SKM-1 treated with dmso at 0.1 percent for 144 hours (cell line): ENCODE data around the gene GSE1.

ENCODE experiments used
- DNase-seq: peaks from one replicate; lab custom pipeline; 2025; ENCODE audit not compliant: unreplicated experiment; lab: John Stamatoyannopoulos, UW

The GSE1 gene

DNA sequence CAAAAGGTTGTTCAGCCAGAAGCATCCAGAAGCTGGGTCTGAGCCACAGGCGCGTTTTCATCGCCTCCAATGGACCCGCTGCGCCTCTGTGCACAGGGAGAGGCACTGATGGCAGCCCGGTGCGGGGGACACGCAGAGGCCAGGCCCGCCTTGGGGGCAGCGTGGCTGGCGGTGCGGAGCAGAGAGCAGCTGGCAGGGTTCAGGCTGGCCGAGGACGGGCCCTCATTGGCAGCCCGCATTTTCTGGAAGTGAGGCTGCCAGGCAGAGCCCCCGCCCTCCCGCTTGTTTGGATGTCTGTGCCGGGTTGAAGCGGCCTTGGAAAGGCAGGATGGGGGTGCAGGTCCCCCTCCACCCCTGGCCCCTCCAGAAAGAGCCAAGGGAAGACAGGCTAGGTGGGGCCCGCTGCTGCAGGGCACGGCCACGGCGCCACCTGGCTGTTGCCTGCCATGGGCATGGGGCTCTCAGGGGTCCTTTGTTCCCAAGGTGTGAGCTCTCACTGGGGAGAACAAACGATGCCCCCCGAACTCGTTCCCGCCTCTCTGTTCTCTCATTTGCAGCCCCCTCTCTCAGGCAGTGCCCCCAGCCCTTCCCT, 18.8 kb downstream of the GSE1 start:
- no peak for DNase-seq

DNA sequence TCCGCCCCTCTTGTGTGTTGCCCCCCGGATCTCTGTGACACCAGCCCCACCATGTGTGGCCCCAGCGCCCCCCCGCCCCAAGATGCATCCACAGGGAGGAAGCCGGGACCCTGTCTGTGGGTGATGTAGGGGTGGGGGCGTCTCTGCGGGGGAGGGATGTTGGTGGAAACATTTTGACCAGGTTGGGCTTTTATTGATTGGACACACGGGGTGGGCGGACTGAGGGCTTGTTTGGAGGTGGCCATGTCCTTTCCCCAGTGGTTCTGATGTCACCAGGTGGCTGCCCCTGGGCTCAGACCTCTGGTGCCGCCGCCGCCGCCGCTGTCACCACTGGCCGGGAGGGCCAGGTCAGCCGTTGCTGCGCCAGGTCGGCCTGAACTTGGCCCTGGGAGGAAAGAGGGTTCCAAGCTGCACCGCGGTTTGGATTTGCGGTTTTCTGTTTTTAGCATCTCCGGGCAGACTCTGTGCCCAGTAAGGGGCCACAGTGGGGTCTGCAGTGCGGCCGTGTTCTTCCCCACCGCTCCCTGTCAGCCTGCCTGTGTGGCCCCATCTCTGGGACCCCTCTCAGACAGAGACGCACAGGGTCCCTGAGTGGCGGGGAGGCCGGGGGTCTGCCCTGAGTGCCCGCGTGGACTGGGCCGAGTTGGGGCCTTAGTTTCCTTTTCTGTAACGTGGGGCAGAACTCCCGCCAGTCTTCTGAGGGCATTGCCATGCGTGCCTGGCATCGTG, 19.8 kb downstream of the GSE1 start:
- DNase-seq, result no peak

GRCh38 chr16:85633438-85633743, 20.3 kb downstream of the GSE1 start:
- DNase-seq, result no peak

GRCh38 chr16:85633888-85634287, 20.8 kb downstream of the GSE1 start:
- DNase-seq, result no peak

- DNase-seq, result no peak
Observed at GRCh38 chr16:85634747-85635544, 21.8 kb downstream of the GSE1 start.

- DNase-seq, result no peak
Observed at GRCh38 chr16:85635545-85636140, 22.5 kb downstream of the GSE1 start.

DNA sequence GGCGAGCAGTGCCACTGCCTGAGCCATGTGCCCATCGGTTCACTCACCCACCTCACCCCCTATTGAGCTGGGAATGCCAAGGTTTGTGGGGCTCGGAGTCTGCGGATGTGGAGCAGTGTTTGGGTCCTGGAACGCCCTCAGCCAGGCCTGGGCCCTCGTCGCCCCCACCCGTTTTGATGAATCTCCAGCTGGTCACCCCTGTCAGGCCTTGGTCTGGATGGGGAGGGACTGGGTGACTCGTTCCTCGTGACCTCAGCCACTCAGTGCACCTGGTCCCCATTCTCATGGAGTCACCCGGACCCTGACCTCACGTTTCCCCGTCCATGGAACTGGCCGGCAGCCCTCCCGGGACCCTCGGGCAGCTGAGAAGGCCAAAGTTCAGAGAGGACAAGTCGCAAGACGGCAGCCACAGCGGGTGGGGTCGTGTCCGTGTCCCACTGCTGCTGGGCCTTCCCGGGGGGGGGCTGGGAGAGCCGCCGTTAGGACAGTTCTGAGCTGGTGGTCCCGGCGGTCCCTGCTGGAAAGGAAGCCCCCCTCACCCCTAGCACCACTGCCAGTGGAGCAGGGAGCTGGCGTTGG, 23.2 kb downstream of the GSE1 start:
- no peak for DNase-seq

- DNase-seq, result no peak
Observed at GRCh38 chr16:85637061-85637807, 24.1 kb downstream of the GSE1 start.

GRCh38 chr16:85637808-85638647, 24.9 kb downstream of the GSE1 start:
- DNase-seq, result no peak

DNA sequence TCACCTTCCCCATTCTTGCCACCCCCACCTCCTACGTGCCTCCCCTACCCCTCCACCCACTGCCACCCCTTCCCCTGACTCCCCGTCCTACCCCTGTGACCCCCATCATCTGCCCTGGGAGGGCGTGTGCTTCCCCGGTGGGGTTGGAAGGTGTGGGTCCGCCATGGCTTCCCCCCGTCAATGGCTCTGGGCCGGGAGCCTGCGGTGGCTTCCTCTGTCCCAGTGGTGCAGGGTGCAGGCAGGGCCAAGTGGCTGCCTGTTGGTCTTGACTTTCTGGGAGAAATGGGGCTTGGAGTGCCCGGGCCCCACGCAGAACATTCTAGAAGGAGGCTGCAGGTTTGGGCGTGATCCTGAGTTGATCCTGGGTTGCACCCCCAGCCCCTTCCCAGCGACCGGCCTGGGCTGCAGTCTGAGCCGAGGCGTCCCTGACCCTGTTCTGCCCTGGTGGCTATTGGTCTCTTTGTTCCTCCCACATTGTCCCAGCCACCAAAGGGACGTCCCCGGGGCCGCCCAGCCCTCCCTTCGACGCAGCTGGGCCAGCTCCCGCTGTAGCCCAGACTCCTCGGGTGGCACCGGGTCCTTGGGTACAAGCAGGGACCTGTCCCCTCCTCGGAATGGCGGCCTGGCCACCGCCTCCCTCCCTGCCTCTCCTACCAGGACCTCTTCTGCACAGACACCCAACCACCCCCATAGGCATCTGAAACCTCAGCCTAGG, 25.7 kb downstream of the GSE1 start:
- DNase-seq, result no peak

DNA sequence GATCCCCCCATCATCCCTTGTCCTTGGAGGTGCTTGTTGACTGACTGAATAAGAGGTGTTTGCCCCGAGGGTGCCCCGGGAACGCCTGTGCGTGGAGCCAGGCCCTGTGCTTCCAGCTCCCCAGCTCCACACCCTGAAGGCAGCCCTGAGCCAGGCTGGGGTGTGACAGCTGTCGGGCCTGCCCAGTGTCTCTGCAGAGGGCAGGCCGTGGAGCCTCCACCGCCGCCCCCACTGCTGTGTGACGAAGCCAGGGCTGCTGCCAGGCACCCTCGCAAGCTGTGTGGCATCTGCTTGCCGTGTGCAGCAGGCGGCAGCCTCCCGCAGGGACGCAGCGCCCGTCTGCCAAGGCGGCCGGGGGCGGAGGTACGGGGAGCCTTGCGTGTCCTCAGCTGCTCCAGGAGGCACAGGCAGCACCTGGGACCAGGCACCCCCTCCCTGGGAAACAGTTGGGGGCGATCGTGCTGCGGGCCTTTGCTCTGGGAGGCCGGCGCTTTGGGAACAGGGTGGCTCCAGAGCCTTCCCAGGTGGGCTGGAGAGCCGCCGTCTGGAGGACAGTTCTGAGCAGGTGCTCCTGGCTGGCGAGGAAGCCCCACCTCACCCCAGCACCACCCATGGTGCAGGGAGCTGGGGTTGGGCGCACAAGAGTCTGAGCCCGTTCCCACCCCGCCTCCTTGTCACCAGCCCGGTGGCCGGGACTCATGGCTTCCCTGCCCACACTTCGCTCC, 26.6 kb downstream of the GSE1 start:
- no peak for DNase-seq

DNA sequence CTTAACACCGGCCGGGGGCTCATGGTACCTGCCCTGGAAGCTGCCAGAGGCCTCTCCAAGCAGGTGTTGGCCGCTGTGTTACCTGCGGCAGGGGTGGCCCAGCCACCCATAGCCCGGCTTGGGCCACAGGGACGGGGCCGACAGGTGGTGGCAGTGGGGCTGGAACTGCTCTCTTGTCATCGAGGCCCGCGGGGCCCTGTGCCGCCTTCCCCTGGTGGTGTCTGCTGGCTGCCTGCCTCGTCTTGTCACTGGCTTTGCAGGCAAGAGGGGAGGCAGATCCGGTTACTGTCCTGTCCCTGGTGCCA, 27.1 kb downstream of the GSE1 start:
- DNase-seq, result no peak

- DNase-seq, result no peak
Observed at GRCh38 chr16:85640585-85640984, 27.5 kb downstream of the GSE1 start.

DNA sequence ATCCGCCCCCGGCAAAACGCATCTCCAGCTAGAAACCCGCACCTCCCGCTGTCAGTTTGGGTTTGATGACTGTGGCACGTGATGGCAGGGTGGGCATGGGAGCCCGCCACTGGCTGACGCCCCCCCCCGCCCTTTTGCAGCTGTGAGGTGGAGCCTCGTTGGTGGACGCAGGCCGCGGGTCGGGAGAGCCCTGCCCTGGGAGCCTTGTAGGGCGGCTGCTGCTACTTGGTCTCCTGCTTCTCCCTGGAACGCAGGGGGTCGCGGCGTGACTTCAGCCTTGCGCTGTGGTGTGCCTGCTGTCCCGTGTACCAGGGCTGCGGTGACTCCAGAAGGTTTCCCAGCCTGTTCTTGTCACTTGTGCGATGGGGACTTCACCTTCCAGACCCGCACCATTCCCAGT, 28.2 kb downstream of the GSE1 start:
- DNase-seq, result no peak

GRCh38 chr16:85641776-85642176, 28.7 kb downstream of the GSE1 start:
- DNase-seq, result no peak

- DNase-seq, result no peak
Observed at GRCh38 chr16:85642762-85643358, 29.7 kb downstream of the GSE1 start.

DNA sequence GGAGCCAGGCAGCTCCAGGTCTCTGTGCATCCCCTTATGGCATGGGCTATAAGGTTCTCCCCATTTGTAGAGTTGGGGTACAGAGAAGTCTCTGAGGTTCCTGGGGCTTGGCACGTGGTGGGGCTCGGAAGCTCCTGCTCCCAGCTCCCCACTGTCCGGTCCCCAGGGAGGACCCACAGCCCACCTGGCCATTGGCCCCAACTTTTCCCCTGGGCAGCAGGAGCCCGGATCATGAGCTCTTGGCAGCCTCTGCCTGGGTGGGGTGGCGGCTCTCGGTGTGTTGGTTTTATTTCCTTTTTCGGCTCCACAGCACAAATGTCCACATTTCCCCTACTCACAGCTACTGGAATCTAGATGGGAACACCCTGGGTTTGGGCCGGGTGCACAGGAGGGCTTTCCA, 30.5 kb downstream of the GSE1 start:
- no peak for DNase-seq

GRCh38 chr16:85644093-85644712, 31.1 kb downstream of the GSE1 start:
- DNase-seq, result no peak
